HG03064 (cell line): ENCODE measurements around the gene NRN1.
A peak's percentile ranks its signal among the peaks of the same experiment; 100 is the strongest.
"Not testable (repeated sequence)": the region's sequence is repeated elsewhere in the genome, so short reads cannot be mapped to it uniquely, and the experiment has no call there.

Experiments
- ATAC-seq: cut with Tn5 transposase; IDR thresholded peaks from one replicate; pipeline ENCODE4 v1.9.1; 2021; ENCODE audit warnings: low read depth; ENCODE audit not compliant: unreplicated experiment

NRN1 gene

GRCh38 chr6:6006428-6007365 is at the start of gene NRN1:
NRN1 (minus strand) TSS chr6:6006925; CDS start chr6:6006749, 176 bp downstream.
- ATAC-seq = no peak

GRCh38 chr6:6052216-6052615 is 45.5 kb upstream of the NRN1 start:
- no peak for ATAC-seq

- no peak for ATAC-seq
These were observed 40.0 kb upstream of the NRN1 start for GRCh38 chr6:6046716-6047115.

GRCh38 chr6:6039946-6040509 is 33.3 kb upstream of the NRN1 start:
- ATAC-seq = no peak

- ATAC-seq = no peak
These were observed 30.5 kb upstream of the NRN1 start for GRCh38 chr6:6037179-6037578.

- no peak for ATAC-seq
These were observed 27.1 kb upstream of the NRN1 start for GRCh38 chr6:6033858-6034257.

- no peak for ATAC-seq
These were observed 19.9 kb upstream of the NRN1 start for GRCh38 chr6:6026513-6027205.

- ATAC-seq = no peak
These were observed 19.0 kb upstream of the NRN1 start for GRCh38 chr6:6025736-6026135.

- no peak for ATAC-seq
These were observed 17.5 kb upstream of the NRN1 start for GRCh38 chr6:6024220-6024619.

- ATAC-seq = not testable (repeated sequence)
These were observed 16.1 kb upstream of the NRN1 start for GRCh38 chr6:6022841-6023240.

GRCh38 chr6:6008648-6009421 is 2.1 kb upstream of the NRN1 start:
- ATAC-seq = peak; percentile 54

GRCh38 chr6:6008089-6008647 is 1.4 kb upstream of the NRN1 start:
- peak; percentile 3 for ATAC-seq

- no peak for ATAC-seq
These were observed 802 bp upstream of the NRN1 start for GRCh38 chr6:6007366-6008088.

GRCh38 chr6:6006006-6006427 is 708 bp downstream of the NRN1 start:
- no peak for ATAC-seq

GRCh38 chr6:6005051-6006005 is 1.4 kb downstream of the NRN1 start:
- ATAC-seq = no peak

GRCh38 chr6:6004390-6004995 is 2.2 kb downstream of the NRN1 start:
- ATAC-seq = no peak

- no peak for ATAC-seq
These were observed 2.9 kb downstream of the NRN1 start for GRCh38 chr6:6003621-6004366.
